Measurements from ENCODE around the gene ZEB2. TPM values are rescaled to one million over a fixed set of nuclear protein-coding genes. Genes with fewer than 3 reads are reported as not detected.

ZEB2 gene
- total RNA-seq, result 90.4 and 105 TPM in 2 replicates

GRCh38 chr2:144519934-144520731 lies at the start of gene ZEB2:
Gene ZEB2 (minus strand): TSS chr2:144520119. CDS start chr2:144517350, 2,769 bp downstream.

